GM23338 (cell line): ENCODE data around the gene DNAAF9.

Source experiments
- CREB1 ChIP-seq: fragments of 250-450 bp; sonication (Bioruptor Pico); IDR thresholded peaks from 2 replicates; pipeline ENCODE4 v1.5.0; 2020; ENCODE audit warnings: low read depth, mild to moderate bottlenecking, moderate library complexity
- EZH2 ChIP-seq: fragments of 200-600 bp; sonication (generic); IDR thresholded peaks from one replicate; pipeline ENCODE4 v1.8.0; 2017; ENCODE audit warnings: antibody characterized with exemption, mild to moderate bottlenecking, low read depth; ENCODE audit not compliant: unreplicated experiment
- EZH2phosphoT487 ChIP-seq: fragments of 200-600 bp; sonication (generic); IDR thresholded peaks from one replicate; pipeline ENCODE4 v1.8.1; 2018; ENCODE audit warnings: antibody characterized with exemption; ENCODE audit not compliant: unreplicated experiment
- JUNB ChIP-seq: IDR thresholded peaks from one replicate; pipeline ENCODE4 v1.6.1; 2016; ENCODE audit warnings: antibody characterized with exemption; ENCODE audit not compliant: unreplicated experiment
- NANOG ChIP-seq: IDR thresholded peaks from 2 replicates; pipeline ENCODE4 v1.6.1; 2016; ENCODE audit warnings: antibody characterized with exemption, borderline replicate concordance
- POLR2AphosphoS5 ChIP-seq: IDR thresholded peaks from 2 replicates; pipeline ENCODE4 v1.6.1; 2016; ENCODE audit warnings: antibody characterized with exemption, low read depth
- STAT1 ChIP-seq: IDR thresholded peaks from one replicate; pipeline ENCODE4 v1.6.1; 2016; ENCODE audit warnings: antibody characterized with exemption; ENCODE audit not compliant: unreplicated experiment
- ZNF114 ChIP-seq: fragments of 250-450 bp; sonication (Bioruptor Pico); IDR thresholded peaks from 2 replicates; pipeline ENCODE4 v1.5.0; 2020; ENCODE audit warnings: mild to moderate bottlenecking, moderate library complexity
- ZNF331 ChIP-seq: fragments of 250-450 bp; sonication (Bioruptor Pico); IDR thresholded peaks from 2 replicates; pipeline ENCODE4 v1.5.0; 2020; ENCODE audit warnings: low read depth, mild to moderate bottlenecking, moderate library complexity
- TF ChIP-seq, protein P1 (sequence below), 2 experiments: fragments of 200-600 bp in 1 of 2; sonication (generic) in 1 of 2; conservative IDR thresholded peaks; 2 replicates each; pipeline versions ENCODE4 v1.5.1 to v1.6.1; 2016 to 2017; ENCODE audit warnings: antibody characterized with exemption in 2 of 2, low read depth in 2 of 2, mild to moderate bottlenecking in 2 of 2, moderate library complexity in 1 of 2
- TF ChIP-seq, protein P2 (sequence below): IDR thresholded peaks from one replicate; pipeline ENCODE4 v1.6.1; 2018; ENCODE audit warnings: antibody characterized with exemption; ENCODE audit not compliant: unreplicated experiment
- TF ChIP-seq, protein P3 (sequence below): IDR thresholded peaks from 2 replicates; pipeline ENCODE4 v1.6.1; 2016; ENCODE audit warnings: antibody characterized with exemption
- TF ChIP-seq, protein P4 (sequence below): fragments of 250-450 bp; sonication (Bioruptor Pico); IDR thresholded peaks from 2 replicates; pipeline ENCODE4 v1.5.0; 2020; ENCODE audit warnings: mild to moderate bottlenecking, moderate library complexity

DNA sequence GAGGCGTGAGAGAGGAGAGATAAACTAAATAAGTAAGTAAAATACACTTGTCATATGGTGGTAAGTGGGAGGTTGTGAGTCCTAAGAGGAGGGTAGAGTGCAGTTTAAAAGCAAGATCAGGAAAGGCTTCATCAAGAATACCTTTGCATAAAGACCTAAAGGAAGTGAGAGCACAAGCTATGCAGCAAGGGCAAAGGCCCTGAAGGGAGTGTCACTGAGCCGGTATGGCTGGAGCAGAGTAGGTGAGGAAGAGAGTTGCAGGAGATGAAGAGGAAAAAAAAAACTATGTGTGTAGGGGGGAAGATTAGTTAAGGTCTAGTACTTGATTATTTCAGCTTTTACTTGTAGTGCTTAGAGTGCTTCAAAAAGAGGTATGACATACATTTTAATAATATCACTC is 11.0 kb downstream of the DNAAF9 start:
- TF ChIP-seq, protein P1, sequence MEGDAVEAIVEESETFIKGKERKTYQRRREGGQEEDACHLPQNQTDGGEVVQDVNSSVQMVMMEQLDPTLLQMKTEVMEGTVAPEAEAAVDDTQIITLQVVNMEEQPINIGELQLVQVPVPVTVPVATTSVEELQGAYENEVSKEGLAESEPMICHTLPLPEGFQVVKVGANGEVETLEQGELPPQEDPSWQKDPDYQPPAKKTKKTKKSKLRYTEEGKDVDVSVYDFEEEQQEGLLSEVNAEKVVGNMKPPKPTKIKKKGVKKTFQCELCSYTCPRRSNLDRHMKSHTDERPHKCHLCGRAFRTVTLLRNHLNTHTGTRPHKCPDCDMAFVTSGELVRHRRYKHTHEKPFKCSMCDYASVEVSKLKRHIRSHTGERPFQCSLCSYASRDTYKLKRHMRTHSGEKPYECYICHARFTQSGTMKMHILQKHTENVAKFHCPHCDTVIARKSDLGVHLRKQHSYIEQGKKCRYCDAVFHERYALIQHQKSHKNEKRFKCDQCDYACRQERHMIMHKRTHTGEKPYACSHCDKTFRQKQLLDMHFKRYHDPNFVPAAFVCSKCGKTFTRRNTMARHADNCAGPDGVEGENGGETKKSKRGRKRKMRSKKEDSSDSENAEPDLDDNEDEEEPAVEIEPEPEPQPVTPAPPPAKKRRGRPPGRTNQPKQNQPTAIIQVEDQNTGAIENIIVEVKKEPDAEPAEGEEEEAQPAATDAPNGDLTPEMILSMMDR (conservative IDR thresholded peaks at IDR 0.05; ENCODE audit: low read depth in 2 of 2): no peak
- TF ChIP-seq EZH2: no peak
- TF ChIP-seq, protein P2, sequence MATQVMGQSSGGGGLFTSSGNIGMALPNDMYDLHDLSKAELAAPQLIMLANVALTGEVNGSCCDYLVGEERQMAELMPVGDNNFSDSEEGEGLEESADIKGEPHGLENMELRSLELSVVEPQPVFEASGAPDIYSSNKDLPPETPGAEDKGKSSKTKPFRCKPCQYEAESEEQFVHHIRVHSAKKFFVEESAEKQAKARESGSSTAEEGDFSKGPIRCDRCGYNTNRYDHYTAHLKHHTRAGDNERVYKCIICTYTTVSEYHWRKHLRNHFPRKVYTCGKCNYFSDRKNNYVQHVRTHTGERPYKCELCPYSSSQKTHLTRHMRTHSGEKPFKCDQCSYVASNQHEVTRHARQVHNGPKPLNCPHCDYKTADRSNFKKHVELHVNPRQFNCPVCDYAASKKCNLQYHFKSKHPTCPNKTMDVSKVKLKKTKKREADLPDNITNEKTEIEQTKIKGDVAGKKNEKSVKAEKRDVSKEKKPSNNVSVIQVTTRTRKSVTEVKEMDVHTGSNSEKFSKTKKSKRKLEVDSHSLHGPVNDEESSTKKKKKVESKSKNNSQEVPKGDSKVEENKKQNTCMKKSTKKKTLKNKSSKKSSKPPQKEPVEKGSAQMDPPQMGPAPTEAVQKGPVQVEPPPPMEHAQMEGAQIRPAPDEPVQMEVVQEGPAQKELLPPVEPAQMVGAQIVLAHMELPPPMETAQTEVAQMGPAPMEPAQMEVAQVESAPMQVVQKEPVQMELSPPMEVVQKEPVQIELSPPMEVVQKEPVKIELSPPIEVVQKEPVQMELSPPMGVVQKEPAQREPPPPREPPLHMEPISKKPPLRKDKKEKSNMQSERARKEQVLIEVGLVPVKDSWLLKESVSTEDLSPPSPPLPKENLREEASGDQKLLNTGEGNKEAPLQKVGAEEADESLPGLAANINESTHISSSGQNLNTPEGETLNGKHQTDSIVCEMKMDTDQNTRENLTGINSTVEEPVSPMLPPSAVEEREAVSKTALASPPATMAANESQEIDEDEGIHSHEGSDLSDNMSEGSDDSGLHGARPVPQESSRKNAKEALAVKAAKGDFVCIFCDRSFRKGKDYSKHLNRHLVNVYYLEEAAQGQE: no peak
- no peak for TF ChIP-seq CREB1 (CRISPR knock-in tag)
- no peak for TF ChIP-seq POLR2AphosphoS5
- TF ChIP-seq, protein P3, sequence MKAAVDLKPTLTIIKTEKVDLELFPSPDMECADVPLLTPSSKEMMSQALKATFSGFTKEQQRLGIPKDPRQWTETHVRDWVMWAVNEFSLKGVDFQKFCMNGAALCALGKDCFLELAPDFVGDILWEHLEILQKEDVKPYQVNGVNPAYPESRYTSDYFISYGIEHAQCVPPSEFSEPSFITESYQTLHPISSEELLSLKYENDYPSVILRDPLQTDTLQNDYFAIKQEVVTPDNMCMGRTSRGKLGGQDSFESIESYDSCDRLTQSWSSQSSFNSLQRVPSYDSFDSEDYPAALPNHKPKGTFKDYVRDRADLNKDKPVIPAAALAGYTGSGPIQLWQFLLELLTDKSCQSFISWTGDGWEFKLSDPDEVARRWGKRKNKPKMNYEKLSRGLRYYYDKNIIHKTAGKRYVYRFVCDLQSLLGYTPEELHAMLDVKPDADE: no peak
- no peak for TF ChIP-seq EZH2phosphoT487
- TF ChIP-seq ZNF114 (CRISPR knock-in tag): no peak
- TF ChIP-seq JUNB: no peak
- TF ChIP-seq, protein P4, sequence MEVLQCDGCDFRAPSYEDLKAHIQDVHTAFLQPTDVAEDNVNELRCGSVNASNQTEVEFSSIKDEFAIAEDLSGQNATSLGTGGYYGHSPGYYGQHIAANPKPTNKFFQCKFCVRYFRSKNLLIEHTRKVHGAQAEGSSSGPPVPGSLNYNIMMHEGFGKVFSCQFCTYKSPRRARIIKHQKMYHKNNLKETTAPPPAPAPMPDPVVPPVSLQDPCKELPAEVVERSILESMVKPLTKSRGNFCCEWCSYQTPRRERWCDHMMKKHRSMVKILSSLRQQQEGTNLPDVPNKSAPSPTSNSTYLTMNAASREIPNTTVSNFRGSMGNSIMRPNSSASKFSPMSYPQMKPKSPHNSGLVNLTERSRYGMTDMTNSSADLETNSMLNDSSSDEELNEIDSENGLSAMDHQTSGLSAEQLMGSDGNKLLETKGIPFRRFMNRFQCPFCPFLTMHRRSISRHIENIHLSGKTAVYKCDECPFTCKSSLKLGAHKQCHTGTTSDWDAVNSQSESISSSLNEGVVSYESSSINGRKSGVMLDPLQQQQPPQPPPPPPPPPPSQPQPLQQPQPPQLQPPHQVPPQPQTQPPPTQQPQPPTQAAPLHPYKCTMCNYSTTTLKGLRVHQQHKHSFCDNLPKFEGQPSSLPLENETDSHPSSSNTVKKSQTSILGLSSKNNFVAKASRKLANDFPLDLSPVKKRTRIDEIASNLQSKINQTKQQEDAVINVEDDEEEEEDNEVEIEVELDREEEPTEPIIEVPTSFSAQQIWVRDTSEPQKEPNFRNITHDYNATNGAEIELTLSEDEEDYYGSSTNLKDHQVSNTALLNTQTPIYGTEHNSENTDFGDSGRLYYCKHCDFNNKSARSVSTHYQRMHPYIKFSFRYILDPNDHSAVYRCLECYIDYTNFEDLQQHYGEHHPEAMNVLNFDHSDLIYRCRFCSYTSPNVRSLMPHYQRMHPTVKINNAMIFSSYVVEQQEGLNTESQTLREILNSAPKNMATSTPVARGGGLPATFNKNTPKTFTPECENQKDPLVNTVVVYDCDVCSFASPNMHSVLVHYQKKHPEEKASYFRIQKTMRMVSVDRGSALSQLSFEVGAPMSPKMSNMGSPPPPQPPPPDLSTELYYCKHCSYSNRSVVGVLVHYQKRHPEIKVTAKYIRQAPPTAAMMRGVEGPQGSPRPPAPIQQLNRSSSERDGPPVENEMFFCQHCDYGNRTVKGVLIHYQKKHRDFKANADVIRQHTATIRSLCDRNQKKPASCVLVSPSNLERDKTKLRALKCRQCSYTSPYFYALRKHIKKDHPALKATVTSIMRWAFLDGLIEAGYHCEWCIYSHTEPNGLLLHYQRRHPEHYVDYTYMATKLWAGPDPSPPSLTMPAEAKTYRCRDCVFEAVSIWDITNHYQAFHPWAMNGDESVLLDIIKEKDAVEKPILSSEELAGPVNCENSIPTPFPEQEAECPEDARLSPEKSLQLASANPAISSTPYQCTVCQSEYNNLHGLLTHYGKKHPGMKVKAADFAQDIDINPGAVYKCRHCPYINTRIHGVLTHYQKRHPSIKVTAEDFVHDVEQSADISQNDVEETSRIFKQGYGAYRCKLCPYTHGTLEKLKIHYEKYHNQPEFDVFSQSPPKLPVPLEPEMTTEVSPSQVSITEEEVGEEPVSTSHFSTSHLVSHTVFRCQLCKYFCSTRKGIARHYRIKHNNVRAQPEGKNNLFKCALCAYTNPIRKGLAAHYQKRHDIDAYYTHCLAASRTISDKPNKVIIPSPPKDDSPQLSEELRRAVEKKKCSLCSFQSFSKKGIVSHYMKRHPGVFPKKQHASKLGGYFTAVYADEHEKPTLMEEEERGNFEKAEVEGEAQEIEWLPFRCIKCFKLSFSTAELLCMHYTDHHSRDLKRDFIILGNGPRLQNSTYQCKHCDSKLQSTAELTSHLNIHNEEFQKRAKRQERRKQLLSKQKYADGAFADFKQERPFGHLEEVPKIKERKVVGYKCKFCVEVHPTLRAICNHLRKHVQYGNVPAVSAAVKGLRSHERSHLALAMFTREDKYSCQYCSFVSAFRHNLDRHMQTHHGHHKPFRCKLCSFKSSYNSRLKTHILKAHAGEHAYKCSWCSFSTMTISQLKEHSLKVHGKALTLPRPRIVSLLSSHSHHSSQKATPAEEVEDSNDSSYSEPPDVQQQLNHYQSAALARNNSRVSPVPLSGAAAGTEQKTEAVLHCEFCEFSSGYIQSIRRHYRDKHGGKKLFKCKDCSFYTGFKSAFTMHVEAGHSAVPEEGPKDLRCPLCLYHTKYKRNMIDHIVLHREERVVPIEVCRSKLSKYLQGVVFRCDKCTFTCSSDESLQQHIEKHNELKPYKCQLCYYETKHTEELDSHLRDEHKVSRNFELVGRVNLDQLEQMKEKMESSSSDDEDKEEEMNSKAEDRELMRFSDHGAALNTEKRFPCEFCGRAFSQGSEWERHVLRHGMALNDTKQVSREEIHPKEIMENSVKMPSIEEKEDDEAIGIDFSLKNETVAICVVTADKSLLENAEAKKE (CRISPR knock-in tag): no peak
- TF ChIP-seq NANOG: no peak
- TF ChIP-seq ZNF331 (CRISPR knock-in tag): no peak
- TF ChIP-seq STAT1: no peak
